GM19193 (cell line): ENCODE results near the gene MAML3.

ENCODE experiments used
- POLR2A ChIP-seq: IDR thresholded peaks from 4 replicates; pipeline ENCODE4 v1.6.1; 2011; ENCODE audit not compliant: insufficient read depth, insufficient read length; ENCODE audit errors: extremely low read depth

Gene MAML3

DNA sequence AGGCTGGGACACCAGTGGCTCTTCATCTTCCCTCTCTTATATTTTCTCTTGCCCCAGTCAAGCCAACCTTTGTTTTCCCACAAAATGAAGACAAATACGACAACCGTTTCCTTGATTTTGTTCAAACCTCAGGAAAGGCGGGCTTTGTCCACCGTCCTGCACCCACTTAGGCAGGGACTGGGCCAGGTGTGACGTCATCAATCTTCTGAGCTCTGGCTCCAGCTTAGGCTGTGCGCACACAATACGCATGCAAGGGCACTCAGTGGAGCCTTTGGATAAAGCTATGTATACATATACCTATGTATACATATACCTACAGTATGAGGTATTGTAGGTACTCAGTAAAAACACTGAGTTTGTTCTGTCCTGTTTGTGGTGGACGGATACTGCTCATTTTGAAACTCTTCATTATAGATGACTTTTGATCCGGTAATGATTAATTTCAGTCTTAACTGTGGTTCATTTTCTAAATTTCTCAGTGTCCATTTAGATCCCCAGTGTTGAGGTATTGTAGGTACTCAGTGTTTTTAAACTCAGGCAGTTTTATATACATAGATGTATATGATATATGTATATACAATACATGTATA lies 293.5 kb downstream of the MAML3 start:
- no peak for TF ChIP-seq POLR2A

DNA sequence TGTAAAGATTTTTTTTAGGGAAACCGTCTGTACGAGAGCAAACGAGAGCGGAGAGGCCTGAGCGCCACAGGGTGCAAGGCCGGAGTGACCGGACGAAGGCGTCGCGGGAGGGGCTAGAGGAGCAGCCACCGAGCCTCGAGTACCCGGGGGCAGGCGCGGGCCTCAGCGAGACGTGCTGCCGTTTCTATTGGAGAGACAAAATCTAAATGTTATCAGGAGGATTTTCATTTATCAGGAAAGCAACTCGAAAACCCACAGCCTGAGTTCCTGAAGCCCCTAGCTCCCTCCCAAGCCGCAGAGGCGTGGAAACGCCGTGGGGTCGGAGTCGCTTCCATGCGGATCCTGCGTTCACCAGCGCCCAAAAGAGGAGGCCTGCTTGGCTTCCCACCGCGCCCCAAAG lies 294.1 kb downstream of the MAML3 start:
- TF ChIP-seq POLR2A = no peak

DNA sequence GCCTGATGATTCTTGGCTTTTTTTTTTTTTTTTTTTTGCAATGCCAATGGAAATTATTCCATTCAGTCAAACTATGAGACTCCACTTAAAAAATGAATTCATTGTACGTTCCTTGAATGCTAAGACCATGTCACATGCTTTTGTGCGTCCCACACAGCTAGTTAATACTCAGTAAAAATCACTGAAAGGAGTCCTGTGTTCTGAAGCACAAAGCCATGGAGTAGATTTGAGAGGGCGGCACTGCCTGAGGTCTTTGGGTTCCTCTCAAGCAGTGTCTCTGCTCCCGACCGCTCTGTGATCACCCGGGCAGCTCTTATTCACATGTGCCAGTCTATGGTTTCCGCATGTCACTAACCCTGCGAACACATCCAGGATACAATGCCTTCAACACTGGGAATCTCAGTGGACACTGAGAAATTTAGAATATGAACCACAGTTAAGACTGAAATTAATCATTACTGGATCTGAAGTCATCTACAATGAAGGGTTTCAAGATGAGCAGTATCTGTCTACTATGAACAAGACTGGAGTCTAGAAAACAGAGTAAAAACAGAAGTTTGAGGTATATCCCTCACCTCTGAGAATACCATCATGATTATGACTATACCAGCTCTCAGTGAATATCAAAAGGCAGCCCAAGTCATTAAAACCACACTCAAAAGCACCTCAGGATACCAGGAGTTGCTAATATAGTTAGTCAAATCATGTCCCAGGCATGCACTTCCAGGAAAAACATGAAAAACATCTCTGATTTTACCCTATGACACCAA lies 295.4 kb downstream of the MAML3 start:
- TF ChIP-seq POLR2A = no peak

DNA sequence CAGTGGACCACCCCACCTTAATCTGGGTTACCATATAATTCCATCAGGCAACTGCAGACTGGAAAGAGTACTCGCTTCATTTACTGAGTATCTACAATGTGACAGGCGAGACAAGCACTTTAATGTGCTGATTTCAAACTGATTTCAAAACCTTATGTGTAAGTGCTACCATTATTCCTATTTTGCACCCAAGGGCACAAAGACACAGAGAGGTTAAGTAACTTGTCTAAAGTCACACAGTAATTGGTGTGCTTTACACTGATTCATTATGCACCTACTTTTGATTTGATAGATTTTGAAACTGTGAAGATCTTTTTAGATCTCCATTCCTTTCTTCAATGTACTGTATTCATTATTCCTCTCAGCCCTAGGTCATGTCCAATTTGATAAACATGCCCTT lies 296.0 kb downstream of the MAML3 start:
- TF ChIP-seq POLR2A = no peak

DNA sequence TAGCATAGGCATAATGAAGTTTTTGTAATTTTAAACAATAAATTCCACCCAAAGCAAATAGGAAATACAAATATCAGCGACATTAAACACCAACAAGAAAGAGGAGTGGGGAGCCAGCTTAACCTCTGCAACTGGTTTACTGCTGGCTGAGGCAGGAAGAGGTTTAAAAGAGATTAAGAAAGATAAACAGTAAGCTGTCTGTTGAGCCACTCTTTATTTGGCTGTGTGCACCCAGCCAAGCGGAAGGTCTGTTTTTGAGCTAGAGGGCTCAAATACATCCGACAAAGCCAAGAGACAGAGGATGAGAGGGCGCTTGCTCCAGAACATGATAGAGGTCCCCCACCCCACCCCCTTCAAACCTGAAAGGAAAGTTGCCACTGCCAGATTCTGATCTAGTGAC lies 297.0 kb downstream of the MAML3 start:
- no peak for TF ChIP-seq POLR2A

DNA sequence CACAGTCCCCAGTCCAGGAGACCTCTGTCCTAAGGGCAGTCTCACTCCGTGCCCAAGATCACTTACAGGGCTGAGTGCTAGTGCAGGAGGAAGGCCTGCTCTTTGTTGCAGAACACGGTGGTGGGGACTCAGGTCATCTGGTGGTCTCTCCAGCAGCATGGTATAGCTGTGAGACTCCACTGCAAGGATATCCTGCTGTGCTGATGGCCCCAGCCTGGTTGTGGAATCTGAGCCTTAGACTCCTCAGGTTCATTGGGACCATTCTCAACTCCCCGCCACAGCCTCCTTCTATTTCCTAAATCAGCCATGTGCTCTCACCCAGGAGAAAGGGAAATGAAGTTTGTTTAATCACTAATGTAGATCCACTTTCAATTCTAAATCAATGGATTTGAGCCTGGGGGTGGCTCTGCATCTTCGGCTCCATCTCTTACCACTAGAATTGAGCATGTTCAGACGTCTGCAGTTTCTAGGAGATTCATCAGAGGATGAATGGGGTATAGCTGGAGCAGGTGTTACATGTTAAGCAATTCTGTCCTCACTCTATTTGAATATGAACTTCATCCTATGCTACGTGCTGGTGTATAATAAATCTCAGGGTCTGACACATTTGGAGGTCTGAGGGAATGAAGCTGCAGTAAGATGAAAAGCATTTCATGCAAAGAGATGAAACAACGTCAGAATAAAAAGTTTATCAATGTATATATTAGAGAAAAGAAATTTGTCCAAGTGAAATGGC lies 299.1 kb downstream of the MAML3 start:
- TF ChIP-seq POLR2A = no peak

DNA sequence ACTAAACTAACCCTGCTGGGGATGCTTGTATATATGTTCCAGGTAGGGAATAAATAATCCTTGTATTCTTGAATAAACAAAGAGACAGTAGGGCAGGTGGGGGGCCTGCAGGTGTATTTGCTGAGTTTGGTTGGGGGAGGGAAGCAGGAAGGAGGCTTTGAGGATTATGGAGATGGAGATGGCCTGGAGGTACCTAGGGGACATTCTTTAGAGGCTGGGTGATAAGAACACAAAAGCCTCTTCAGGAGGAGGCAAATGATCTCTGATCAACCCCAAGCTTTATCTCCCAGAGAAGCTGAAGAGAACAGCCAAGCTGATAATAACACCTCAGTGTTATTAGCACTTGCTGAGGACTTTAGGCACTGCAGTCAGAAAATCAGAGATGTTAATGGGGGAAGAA lies 300.7 kb downstream of the MAML3 start:
- no peak for TF ChIP-seq POLR2A

DNA sequence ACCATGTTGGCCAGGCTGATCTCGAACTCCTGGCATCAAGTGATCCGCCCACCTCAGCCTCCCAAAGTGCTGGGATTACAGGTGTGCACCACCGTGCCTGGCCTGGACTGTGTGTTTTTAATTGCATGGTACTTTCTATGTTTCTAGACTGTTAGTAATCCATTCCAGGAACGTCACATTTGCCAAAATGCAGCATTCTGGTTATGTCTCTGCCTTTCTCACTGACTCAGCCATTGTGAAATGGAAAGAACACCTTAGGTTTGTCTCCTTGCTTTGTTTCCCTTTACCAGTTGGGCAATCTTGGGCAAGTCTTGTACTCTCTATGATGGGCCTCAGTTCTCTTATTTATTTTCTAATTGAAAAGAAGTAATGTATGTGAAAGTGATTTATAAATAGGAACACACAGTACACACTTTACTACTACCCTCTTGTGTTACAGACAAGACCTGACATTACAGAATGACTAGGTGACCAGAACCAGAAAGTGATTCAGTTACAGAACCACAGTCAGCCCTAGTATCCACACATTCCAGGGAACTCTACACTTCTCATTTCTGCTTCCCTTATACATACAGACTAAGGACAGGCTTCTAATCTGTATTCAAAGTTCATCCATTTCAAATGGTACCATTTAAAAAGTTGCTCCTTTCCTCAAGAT lies 301.2 kb downstream of the MAML3 start:
- TF ChIP-seq POLR2A = no peak

DNA sequence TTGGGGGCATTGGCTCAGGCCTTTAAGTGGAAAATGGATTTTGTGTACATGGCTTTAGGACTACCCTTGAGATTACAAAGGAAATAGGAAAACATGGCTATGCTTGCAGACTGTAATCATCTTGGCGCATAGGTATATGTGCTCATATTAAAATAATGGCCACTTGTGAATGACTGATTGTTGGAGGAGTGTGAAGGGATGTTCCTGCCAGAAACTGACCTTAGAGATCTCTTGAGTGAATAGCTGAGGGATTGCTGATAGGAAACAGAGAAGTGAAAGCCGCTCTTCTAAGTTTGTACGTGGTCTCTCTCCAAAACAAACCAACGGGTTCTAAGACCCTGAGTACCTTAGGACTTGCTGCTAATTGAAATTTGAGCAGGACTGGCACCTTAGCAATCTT lies 302.3 kb downstream of the MAML3 start:
- no peak for TF ChIP-seq POLR2A

DNA sequence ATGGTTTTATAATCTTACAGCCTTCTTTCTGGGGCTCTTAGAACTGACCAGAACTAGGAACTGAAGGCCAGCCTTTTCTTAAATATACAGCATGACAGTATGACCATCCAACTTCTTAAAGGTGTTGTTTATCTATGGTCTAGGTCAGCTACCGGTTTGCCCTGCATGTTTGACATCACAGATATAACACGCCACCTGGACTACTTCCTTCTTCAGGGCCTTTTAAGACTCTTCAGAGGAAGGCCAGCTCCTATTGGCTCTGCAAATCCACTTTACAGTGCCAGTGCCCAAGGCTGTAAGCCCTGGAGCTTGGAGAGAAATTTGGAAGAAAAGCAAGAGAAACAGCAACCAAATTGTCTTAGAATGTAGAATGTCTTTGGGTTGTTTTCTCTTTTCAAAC lies 302.9 kb downstream of the MAML3 start:
- TF ChIP-seq POLR2A = no peak

DNA sequence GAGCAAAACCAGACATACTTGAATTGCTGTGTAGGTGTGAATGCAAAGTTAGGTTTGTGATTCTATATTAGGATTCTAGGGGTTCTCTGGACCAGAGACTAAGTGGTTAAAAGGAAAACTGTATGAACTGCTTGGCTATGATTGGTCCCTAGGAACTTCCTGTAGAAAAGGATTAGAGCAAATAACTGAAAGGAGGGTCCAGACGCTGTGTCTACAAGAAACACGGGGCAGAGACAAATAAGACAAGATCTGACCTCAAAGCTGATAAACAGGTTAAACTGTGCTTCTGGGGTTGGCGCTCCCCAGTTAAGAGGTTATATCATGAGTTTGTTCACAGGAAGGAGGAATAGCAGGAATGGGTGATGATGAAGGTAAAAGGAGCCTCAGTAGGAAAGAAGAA lies 304.8 kb downstream of the MAML3 start:
- no peak for TF ChIP-seq POLR2A

DNA sequence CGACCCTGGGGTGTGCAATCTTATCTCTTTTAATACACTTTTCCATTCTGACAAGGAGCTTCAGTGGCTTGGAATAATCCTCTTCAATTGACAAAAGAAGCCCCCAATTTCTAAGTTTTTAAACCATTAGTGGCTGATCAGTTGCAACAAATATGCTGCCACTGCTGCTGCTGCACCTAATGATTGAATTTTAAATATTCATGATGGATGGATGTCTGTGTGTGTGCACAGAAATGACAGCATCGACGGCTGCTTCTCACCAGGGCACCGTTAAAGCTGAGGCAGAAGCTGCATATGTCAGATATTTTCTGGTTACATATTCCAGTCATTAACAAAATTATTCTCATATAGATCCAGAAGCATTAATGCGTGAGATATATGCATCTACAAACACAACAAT lies 306.0 kb downstream of the MAML3 start:
- TF ChIP-seq POLR2A = no peak

DNA sequence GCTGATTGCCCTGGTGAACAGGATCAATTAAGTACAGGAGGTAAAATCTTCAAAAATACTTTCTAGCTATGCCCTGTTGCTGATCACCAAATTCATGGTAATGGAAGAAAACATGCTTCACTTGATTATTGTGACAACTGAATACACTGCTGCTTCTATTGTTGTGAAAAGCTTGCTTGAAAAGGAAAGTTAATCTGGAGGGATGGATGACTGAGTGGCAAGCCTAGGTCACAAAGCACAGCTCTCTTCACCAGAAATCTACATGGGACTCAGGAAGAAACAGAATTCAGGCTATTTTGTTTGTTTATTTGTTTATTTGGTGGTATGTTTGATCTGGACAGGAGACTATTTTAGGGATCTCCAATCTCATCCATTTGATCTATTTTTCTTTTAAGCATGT lies 306.4 kb downstream of the MAML3 start:
- no peak for TF ChIP-seq POLR2A

DNA sequence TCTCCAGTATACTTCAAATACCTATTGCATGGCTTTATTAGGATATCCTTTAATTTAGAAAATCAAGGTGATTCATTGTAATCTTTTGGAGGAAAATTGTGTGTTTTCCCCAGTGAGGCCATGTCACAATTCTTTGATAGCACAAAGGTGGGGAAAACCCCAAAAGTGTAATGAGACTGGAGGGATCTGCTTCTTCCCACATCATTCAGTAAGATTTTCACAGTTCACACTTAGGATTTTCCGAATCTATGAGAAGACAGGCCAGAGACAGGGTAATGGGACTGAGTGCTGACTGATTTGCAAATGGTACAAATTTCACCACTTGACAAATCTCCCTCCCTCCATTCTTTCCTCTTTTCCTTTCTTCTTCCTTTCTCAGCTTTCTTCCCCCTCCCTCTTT lies 307.2 kb downstream of the MAML3 start:
- TF ChIP-seq POLR2A = no peak

DNA sequence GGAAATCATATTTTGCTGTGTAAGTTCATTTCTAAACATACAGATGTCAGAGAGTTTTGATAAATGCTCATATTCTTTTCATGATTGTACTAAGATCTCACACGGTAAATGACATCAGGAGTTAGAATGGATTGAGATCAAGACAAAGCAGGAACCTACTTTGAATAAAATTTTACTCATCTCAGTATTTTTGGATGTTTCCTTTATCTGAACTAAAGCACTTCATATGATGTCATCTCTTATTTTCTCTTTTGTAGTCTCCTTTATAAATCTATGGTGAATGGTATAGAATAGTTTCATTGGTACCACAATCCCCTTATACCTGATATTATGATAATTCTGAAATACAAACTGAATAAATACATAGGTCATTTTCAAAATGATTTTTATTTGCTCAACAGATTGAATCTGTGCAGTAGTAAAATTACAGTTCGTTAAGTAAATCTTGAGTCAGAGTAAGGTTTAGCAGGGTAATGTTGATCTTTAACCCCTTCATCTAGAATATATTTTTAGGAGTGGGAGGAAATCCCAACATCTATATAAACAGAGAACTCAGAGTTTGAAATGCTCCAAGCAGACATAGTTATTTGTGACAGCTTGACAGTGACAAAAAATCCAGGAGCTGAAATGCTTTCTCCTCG lies 308.4 kb downstream of the MAML3 start:
- TF ChIP-seq POLR2A = no peak
